Measurements from ENCODE around the gene TP63.
"Not testable (repeated sequence)": the region's sequence is repeated elsewhere in the genome, so short reads cannot be mapped to it uniquely, and the experiment has no call there.

TP63 gene

DNA sequence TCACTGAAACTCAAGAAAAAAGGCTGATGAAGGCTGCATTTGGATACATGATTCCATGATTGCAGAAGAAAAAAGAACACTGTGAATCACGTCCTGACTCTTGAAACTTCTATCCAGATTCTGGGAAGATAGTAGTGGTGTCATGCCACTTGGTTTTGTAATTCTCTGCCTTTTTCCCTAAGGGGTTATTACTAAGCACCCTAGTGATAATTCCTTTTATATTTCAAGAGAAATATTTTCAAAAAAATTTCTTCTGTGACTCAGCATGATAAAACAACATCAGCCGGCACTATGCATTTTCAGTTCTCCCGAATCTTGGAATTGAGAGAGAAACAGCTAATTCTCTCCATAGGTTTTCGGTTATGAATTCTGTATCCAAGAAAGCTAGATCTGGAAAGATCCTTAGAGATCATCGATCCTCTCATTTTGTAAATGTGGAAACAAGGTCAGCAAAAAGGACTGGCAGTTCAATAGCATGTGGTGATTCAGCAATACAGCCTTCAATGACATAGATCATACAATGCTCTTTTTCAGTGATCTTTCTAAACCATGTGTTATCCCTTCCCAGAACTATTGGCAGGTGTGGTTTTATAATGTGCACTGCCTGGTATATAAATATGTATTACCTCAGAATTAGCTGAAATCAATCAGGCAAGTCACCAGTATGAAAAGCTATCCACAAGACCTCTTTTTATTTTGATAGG lies 42.6 kb upstream of the TP63 start:
- TF ChIP-seq, protein P1, sequence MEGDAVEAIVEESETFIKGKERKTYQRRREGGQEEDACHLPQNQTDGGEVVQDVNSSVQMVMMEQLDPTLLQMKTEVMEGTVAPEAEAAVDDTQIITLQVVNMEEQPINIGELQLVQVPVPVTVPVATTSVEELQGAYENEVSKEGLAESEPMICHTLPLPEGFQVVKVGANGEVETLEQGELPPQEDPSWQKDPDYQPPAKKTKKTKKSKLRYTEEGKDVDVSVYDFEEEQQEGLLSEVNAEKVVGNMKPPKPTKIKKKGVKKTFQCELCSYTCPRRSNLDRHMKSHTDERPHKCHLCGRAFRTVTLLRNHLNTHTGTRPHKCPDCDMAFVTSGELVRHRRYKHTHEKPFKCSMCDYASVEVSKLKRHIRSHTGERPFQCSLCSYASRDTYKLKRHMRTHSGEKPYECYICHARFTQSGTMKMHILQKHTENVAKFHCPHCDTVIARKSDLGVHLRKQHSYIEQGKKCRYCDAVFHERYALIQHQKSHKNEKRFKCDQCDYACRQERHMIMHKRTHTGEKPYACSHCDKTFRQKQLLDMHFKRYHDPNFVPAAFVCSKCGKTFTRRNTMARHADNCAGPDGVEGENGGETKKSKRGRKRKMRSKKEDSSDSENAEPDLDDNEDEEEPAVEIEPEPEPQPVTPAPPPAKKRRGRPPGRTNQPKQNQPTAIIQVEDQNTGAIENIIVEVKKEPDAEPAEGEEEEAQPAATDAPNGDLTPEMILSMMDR (IDR thresholded peaks at IDR 0.05; ENCODE audit: extremely low read depth, insufficient read depth, missing control alignments): no peak
- no peak for DNase-seq (ENCODE audit: low spot score)
- in situ Hi-C loops (cut with MboI; ENCODE audit: low pct_unique_long_range_greater_than_20kb, low sequenced_read_pairs, unreplicated experiment): no loop called here

DNA sequence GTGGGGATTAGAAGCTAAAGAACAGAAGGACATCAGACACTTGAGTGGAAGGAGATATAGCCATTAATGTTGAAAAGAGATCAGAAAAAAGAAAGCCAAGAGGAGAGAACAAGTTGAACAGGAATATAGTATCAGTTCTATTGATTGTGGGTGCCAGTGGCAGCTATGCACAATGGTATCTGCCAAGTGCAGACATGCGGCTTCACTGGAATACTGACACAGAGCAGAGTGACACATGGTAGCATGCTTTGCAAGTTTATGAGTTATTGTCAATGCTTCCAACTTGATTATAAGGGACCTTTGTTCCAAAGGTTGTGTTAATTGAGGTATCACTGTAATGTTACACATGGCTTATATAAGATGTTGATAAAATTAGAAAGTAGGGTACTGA lies 42.0 kb upstream of the TP63 start:
- in situ Hi-C loops (cut with MboI; ENCODE audit: low pct_unique_long_range_greater_than_20kb, low sequenced_read_pairs, unreplicated experiment): no loop called here
- TF ChIP-seq, protein P1 (IDR thresholded peaks at IDR 0.05; ENCODE audit: extremely low read depth, insufficient read depth, missing control alignments): no peak
- DNase-seq (ENCODE audit: low spot score): no peak

DNA sequence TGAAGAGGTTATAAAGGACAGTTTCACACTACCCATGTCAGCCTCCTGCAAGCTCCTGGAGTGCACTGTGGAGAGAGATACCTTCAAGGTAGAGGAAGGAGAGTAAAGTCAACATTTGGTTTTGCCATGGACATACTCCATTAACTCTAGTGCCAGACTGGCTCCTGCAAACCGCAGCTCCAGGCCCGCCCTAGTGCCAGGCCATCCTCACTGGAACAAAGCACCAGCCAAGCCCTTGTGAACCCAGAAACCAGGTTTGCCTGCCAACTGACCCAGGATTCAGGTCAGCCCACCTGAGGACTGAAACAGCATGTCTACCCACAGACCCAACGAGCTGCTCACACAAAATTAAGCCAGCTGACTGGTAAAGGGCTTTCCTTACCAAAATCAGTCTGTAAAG lies 41.0 kb upstream of the TP63 start:
- TF ChIP-seq, protein P1 (IDR thresholded peaks at IDR 0.05; ENCODE audit: extremely low read depth, insufficient read depth, missing control alignments): no peak
- in situ Hi-C loops (cut with MboI; ENCODE audit: low pct_unique_long_range_greater_than_20kb, low sequenced_read_pairs, unreplicated experiment): no loop called here
- no peak for DNase-seq (ENCODE audit: low spot score)

DNA sequence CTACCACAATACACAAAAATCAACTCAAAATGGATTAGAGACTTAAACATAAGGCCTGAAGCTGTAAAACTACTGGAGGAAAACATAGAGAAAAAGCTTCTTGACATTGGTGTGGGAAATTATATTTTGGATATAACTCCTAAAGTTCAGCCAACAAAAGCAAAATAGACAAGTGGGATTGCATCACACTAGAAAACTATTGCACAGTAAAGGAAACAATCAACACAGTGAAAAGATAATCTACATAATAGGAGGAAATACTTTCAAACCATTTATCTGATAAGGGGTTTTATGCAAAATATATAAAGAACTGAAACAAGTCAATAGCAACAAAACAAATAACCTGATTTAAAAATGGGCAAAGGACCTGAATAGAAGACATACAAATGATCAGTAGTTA lies 37.6 kb upstream of the TP63 start:
- DNase-seq (ENCODE audit: low spot score): no peak
- in situ Hi-C loops (cut with MboI; ENCODE audit: low pct_unique_long_range_greater_than_20kb, low sequenced_read_pairs, unreplicated experiment): no loop called here
- TF ChIP-seq, protein P1 (IDR thresholded peaks at IDR 0.05; ENCODE audit: extremely low read depth, insufficient read depth, missing control alignments): no peak

DNA sequence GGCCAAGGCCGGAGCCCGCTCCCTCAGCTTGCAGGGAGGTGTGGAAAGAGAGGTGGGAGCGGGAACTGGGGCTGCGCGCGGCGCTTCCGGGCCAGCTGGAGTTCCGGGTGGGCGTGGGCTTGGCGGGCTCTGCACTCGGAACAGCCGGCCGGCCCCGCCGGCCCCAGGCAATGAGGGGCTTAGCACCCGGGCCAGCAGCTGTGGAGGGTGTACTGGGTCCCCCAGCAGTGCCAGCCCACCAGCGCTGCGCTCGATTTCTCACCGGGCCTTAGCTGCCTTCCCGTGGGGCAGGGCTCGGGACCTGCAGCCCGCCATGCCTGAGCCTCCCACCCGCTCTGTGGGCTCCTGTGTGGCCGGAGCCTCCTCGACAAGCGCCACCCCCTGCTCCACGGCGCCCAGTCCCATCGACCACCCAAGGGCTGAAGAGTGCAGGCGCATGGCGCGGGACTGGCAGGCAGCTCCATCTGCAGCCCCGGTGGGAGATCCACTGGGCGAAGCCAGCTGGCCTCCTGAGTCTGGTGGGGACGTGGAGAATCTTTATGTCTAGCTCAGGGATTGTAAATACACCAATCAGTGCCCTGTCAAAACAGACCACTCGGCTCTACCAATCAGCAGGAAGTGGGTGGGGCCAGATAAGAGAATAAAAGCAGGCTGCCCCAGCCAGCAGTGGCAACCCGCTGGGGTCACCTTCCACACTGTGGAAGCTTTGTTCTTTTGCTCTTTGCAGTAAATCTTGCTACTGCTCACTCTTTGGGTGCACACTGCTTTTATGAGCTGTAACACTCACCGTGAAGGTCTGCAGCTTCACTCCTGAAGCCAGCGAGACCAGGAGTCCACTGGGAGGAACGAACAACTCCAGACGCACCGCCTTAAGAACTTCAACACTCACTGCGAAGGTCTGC lies 34.9 kb upstream of the TP63 start:
- DNase-seq (ENCODE audit: low spot score); in situ Hi-C loops (cut with MboI; ENCODE audit: low pct_unique_long_range_greater_than_20kb, low sequenced_read_pairs, unreplicated experiment): not testable (repeated sequence)

DNA sequence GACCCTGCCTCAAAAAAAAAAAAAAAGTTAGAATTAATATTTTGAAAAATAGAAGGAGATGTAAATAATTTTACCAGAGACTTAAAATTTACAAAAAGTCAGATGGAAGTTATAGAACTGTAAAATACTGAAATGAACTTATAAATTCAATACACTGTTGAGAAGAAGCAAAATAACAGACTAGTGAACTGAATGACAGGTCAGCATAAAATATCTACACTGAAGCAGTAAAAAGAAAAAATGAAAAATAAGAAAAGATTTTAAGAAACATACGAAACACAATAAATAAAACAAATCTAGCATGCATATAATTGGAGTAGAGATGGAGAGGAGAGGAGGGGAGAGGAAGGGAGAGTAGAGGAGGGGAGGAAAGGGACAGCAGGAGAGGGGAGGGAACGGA lies 33.3 kb upstream of the TP63 start:
- in situ Hi-C loops (cut with MboI; ENCODE audit: low pct_unique_long_range_greater_than_20kb, low sequenced_read_pairs, unreplicated experiment): no loop called here
- TF ChIP-seq, protein P1 (IDR thresholded peaks at IDR 0.05; ENCODE audit: extremely low read depth, insufficient read depth, missing control alignments): no peak
- no peak for DNase-seq (ENCODE audit: low spot score)
